ENCODE data around the gene PGBD2.
"Not testable (repeated sequence)": the region's sequence is repeated elsewhere in the genome, so short reads cannot be mapped to it uniquely, and the experiment has no call there.

PGBD2 gene

DNA sequence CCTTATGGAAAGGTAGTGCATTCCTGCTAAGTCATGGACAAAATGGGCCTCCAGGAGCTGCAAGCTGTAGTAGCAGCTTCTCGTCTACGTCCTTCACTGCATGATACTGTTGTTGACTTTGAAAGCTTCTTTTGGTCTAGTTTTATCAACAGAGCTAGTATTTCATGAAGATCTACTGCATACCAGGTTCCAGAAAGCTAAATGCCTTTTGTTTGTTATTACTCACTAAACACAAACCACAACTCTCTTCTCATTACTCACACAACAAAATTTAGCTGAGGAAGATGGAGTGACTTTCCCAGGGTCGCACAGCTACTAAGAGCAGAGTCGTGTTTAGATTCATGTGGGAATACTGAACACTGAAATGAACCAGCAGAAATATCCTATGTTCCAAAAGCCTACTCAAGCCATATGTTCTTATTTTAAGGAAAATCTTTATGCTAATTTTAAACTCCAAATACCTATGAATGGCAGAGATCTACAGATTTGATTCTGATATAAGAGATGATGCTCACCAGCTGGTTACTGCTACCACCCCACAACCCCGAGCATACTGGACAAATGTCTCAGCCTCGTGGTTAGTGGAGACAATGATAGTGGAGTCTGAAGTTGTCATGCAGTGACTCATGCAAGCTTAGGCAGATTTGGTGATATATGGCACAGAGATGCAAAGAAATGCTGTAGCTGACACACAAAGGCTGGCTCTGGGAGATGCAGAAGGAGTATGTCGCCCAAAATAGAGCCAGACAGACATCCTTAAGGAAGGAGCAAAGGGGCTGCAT lies 20.6 kb downstream of the PGBD2 start:
- DNase-seq = no peak

DNA sequence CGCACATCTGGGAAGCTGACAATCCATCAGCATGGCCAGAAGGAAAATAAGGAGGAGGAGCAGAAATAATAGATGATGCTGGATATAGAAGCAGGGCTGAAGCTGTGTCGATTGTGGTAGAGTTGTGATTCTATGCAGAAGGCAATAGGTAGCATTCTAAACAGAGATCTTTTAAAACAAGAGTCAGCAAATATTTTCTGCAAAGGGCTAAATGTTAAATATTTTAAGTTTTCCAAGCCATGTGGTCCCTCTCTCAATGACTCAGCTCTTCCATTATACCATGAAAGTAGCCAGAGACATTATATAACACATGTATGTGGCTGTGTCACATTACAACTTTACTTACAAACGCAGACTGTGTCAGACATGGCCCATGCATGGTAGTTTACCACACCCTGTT lies 21.2 kb downstream of the PGBD2 start:
- not testable (repeated sequence) for DNase-seq

GRCh38 chr1:248928122-248928521 lies 22.1 kb downstream of the PGBD2 start:
- peak in 1 of 3 donors; percentile 15 for DNase-seq

GRCh38 chr1:248930037-248930436 lies 24.0 kb downstream of the PGBD2 start:
- DNase-seq = not testable (repeated sequence)

DNA sequence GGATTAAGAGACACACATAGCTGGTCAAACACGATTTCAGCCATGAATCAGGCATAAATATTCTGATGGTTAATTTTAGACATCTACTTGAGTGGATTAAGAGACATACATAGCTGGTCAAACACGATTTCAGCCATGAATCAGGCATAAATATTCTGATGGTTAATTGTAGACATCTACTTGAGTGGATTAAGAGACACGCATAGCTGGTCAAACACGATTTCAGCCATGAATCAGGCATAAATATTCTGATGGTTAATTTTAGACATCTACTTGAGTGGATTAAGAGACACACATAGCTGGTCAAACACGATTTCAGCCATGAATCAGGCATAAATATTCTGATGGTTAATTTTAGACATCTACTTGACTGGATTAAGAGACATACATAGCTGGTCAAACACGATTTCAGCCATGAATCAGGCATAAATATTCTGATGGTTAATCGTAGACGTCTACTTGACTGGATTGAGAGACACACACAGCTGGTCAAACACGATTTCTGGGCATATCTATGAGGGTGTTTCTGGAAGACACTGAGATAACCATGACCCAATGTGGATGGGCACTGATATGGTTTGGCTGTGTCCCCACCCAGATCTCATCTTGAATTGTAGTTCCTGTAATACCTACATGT lies 32.3 kb downstream of the PGBD2 start:
- not testable (repeated sequence) for DNase-seq

DNA sequence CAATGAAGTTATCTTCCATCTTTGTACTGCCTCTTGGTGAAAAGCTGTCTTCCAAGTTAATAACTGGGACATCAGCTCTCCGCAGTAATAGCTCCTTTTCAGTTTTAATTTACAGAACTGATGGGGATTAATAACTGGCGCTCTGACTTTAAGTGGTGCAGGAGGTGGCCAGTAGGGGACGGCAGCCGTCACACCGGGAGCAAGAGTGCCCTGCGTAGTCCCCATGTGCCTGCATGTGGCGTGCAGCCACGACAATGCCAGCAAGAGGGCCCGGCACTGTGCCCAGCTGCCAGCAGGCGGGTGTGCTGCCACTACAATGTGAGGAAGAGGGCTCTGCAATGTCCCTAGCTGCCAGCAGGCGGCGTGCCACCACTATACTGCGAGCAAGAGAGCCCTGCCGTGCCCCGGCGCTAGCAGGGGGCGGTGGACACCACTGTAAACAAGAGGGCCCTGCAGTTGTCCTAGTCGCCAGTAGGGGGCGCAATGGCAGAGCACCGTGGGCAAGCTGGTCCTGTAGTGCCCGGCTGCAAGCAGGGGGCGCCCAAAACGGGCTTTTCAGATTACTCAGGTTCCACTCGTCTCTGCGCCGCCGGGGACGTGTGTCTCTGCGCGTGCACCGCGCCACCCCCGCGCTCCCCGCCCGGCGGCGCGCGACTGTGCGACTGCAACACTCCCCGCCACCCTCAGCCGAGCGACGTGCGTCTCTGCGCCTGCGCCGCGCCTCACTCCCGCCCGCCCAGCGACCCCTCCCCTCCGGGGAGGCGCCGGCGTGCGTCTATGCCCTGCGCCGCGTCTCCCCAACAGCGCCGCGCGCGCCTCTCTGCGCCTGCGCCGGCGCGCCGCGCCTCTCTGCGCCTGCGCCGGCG lies 38.3 kb downstream of the PGBD2 start:
- not testable (repeated sequence) for DNase-seq

- not testable (repeated sequence) for DNase-seq
Observed at GRCh38 chr1:248945000-248945423, 39.0 kb downstream of the PGBD2 start.

GRCh38 chr1:248945453-248945852 lies 39.4 kb downstream of the PGBD2 start:
- DNase-seq = peak in 2 of 3 donors; percentile 8 to 22

DNA sequence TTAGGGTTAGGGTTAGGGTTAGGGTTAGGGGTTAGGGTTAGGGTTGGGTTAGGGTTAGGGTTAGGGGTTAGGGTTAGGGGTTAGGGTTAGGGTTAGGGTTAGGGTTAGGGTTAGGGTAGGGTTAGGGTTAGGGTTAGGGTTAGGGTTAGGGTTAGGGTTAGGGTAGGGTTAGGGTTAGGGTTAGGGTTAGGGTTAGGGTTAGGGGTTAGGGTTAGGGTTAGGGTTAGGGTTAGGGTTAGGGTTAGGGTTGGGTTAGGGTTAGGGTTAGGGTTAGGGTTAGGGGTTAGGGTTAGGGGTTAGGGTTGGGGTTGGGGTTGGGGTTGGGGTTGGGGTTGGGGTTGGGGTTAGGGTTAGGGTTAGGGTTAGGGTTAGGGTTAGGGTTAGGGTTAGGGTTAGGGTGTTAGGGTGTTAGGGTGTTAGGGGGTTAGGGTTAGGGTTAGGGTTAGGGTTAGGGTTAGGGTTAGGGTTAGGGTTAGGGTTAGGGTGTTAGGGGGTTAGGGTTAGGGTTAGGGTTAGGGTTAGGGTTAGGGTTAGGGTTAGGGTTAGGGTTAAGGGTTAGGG lies 39.9 kb downstream of the PGBD2 start:
- DNase-seq = not testable (repeated sequence)
